WERI-Rb-1 (cell line): ENCODE data around the gene KRT83.

Source experiments
- DNase-seq: peaks from one replicate; pipeline ENCODE4 v3.0.0-alpha.2; 2020
- H3K27ac ChIP-seq: fragments of 250-450 bp; sonication (Bioruptor Pico); 2 replicates; pipeline ENCODE4 v1.5.1; 2020; ENCODE audit warnings: mild to moderate bottlenecking, moderate library complexity
- H3K27me3 ChIP-seq: fragments of 250-450 bp; sonication (Bioruptor Pico); 2 replicates; pipeline ENCODE4 v1.5.1; 2021; ENCODE audit warnings: mild to moderate bottlenecking, low read depth, moderate library complexity; ENCODE audit not compliant: insufficient read depth, severe bottlenecking
- H3K36me3 ChIP-seq: fragments of 250-450 bp; sonication (Bioruptor Pico); 2 replicates; pipeline ENCODE4 v1.5.1; 2020; ENCODE audit warnings: mild to moderate bottlenecking, moderate library complexity
- H3K4me3 ChIP-seq: 2 replicates; pipeline ENCODE4 v1.5.1; 2011; ENCODE audit warnings: low read depth, mild to moderate bottlenecking, control low read depth, low read length
- H3K9me3 ChIP-seq: fragments of 250-450 bp; sonication (Bioruptor Pico); 2 replicates; pipeline ENCODE4 v1.5.1; 2021; ENCODE audit warnings: mild to moderate bottlenecking, moderate library complexity; ENCODE audit not compliant: severe bottlenecking
- CTCF ChIP-seq: IDR thresholded peaks from 2 replicates; pipeline ENCODE4 v1.5.1; 2011; ENCODE audit warnings: low read depth, mild to moderate bottlenecking, control low read depth, inconsistent platforms, low read length

The KRT83 gene

GRCh38 chr12:52352951-52353350 lies 31.8 kb upstream of the KRT83 start:
- no peak for DNase-seq
- Histone ChIP-seq H3K36me3 (no peaks in the 10 kb centered on the region), H3K27me3 (peaks cover 8% of the 10 kb centered on the region), H3K4me3 (no peak overlapping the region), H3K9me3 (no peaks in the 10 kb centered on the region), H3K27ac (no peak overlapping the region)
- no peak for TF ChIP-seq CTCF

GRCh38 chr12:52351196-52352059 lies 30.2 kb upstream of the KRT83 start:
- Histone ChIP-seq H3K4me3 (no peak overlapping the region), H3K9me3 (no peaks in the 10 kb centered on the region), H3K27ac (no peak overlapping the region), H3K36me3 (no peaks in the 10 kb centered on the region), H3K27me3 (peaks cover 8% of the 10 kb centered on the region)
- TF ChIP-seq CTCF = no peak
- peak; percentile 36 for DNase-seq

- Histone ChIP-seq H3K9me3 (no peaks in the 10 kb centered on the region), H3K4me3 (no peak overlapping the region), H3K36me3 (no peaks in the 10 kb centered on the region), H3K27ac (no peak overlapping the region), H3K27me3 (peaks cover 8% of the 10 kb centered on the region)
- no peak for TF ChIP-seq CTCF
- peak; percentile 18 for DNase-seq
Observed at GRCh38 chr12:52350786-52351185, 29.6 kb upstream of the KRT83 start.

- H3K4me3 ChIP-seq = no peak overlapping the region
- no peak for DNase-seq
- no peak for TF ChIP-seq CTCF
- no peaks in the 10 kb centered on the region for H3K36me3 ChIP-seq
- peaks cover 8% of the 10 kb centered on the region for H3K27me3 ChIP-seq
- H3K9me3 ChIP-seq = no peaks in the 10 kb centered on the region
- no peak overlapping the region for H3K27ac ChIP-seq
Observed at GRCh38 chr12:52350021-52350620, 28.9 kb upstream of the KRT83 start.

- no peaks in the 10 kb centered on the region for H3K9me3 ChIP-seq
- H3K27me3 ChIP-seq = peaks cover 8% of the 10 kb centered on the region
- TF ChIP-seq CTCF = no peak
- H3K27ac ChIP-seq = no peak overlapping the region
- DNase-seq = no peak
- no peaks in the 10 kb centered on the region for H3K36me3 ChIP-seq
- H3K4me3 ChIP-seq = no peak overlapping the region
Observed at GRCh38 chr12:52349196-52349595, 28.0 kb upstream of the KRT83 start.
